HAP-1 (cell line): ENCODE data around the gene GLP2R.

Experiments used
- DNase-seq, 2 experiments: peaks; one replicate each; pipeline ENCODE4 v3.0.0-alpha.2; 2016 to 2020; ENCODE audit warnings: low spot score in 2 of 2
- H3K27me3 ChIP-seq: fragments of 250-450 bp; sonication (Bioruptor Pico); 2 replicates; pipeline ENCODE4 v1.5.1; 2020; ENCODE audit warnings: low read depth, mild to moderate bottlenecking, moderate library complexity
- H3K36me3 ChIP-seq: fragments of 250-450 bp; sonication (Bioruptor Pico); replicated peaks from 2 replicates; pipeline ENCODE4 v1.5.1; 2020; ENCODE audit warnings: mild to moderate bottlenecking
- H3K4me1 ChIP-seq: fragments of 250-450 bp; sonication (Bioruptor Pico); 2 replicates; pipeline ENCODE4 v1.5.1; 2020; ENCODE audit warnings: mild to moderate bottlenecking
- H3K4me3 ChIP-seq: fragments of 250-450 bp; sonication (Bioruptor Pico); 2 replicates; pipeline ENCODE4 v1.5.1; 2020; ENCODE audit warnings: mild to moderate bottlenecking, moderate library complexity
- H3K9me3 ChIP-seq: fragments of 250-450 bp; sonication (Bioruptor Pico); 2 replicates; pipeline ENCODE4 v1.5.1; 2020; ENCODE audit warnings: mild to moderate bottlenecking, moderate library complexity
- in situ Hi-C: fragments of 300-500 bp; cut with MboI; formaldehyde crosslinking; loops from 3 replicates; pipeline ENCODE4 v1.14.3; 2020; ENCODE audit warnings: low sequenced_read_pairs, inconsistent platforms, mixed read lengths

Gene GLP2R

DNA sequence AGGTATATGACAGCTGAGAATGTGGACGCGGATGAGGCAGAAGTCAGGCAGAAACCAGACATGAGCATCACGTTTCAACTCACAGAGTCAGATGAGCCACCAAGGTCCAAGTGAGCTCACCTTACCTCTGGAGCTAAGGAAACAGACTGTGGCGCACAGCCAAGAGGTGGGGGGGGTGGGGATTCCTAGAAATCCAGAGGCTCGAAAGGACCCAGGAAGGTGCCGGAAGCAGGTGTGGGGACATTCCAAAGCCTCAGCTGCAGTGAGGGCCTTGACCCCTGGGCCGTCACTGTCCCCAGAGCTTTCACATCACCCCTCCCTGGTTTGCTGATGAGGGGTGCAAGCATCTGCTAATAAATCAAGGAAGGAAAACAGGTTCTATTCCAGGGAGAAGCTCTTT, 108.6 kb downstream of the GLP2R start:
- Histone ChIP-seq H3K36me3 (no peaks in the 10 kb centered on the region), H3K9me3 (no peaks in the 10 kb centered on the region), H3K27me3 (no peaks in the 10 kb centered on the region), H3K4me3 (no peak overlapping the region), H3K4me1 (no peaks in the 10 kb centered on the region)
- DNase-seq: no peak
- in situ Hi-C loops: no loop called here

DNA sequence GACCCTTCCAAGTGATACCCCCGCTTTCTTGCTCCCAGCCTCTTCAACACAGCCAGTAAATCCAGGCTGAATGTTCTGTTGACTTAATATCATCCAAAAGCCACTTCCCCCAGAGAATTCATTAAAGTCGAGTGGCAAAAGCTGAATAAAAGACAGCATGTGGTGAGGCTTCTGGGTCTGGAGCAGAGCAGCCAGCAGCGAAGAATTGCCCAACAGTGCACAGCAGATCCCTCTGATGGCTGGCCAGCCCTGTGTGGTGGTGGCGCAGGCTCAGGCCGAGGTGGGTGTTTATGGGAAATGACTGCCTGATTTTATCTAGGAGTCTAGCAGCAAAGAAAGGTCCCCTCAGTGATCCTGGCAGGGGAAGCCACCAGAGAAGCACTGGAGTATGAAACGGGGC, 109.7 kb downstream of the GLP2R start:
- H3K27me3 ChIP-seq: no peaks in the 10 kb centered on the region
- H3K36me3 ChIP-seq: no peaks in the 10 kb centered on the region
- in situ Hi-C loops: no loop called here
- H3K9me3 ChIP-seq: no peaks in the 10 kb centered on the region
- H3K4me3 ChIP-seq: no peak overlapping the region
- H3K4me1 ChIP-seq: no peaks in the 10 kb centered on the region
- no peak for DNase-seq

DNA sequence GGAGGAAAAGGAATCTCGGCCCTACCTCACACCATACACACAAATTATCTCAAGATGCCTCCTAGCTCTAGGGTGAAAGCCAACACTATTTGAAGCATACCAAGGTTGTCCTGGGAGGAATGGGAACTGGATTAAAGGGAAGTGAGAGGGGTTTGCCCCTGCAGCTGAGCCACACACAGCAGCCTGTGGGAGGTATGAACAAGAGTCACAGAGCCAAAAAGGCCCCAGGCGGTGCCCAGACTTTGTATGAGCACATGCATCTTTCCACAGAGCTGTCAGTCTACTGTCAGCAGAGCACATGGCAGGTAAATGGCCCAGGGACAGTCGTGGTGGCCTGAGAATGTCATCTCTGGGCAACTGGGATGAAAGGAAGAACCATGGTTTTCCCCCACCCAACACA, 110.4 kb downstream of the GLP2R start:
- Histone ChIP-seq H3K36me3 (no peaks in the 10 kb centered on the region), H3K9me3 (no peaks in the 10 kb centered on the region), H3K4me3 (no peak overlapping the region), H3K4me1 (no peaks in the 10 kb centered on the region), H3K27me3 (no peaks in the 10 kb centered on the region)
- DNase-seq: no peak
- in situ Hi-C loops: no loop called here

DNA sequence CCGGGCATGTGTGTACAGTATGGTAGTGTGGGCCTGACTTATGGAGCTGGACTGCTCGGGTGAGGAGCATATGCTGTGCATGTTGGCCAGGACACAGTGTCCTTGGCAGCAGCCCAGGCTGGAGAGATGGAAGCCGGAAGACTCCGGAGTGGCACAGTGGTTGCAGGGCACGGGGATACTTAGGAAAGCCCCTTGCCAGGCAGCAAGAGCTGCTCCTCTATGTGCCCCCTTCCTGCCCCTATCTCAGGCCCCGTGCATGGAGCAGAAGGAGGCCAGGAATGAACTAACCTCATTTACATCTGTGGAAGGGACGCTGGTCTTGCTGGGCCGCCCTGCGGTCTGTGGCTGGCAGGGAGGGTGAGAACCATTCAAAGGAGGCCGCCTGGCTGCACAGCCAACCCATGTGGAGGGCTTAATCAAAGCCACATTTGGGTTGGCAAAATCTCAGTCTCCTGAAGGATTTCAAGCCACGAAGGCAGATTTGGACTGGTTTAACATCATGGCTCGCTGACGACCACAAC, 111.6 kb downstream of the GLP2R start:
- no peaks in the 10 kb centered on the region for H3K9me3 ChIP-seq

DNA sequence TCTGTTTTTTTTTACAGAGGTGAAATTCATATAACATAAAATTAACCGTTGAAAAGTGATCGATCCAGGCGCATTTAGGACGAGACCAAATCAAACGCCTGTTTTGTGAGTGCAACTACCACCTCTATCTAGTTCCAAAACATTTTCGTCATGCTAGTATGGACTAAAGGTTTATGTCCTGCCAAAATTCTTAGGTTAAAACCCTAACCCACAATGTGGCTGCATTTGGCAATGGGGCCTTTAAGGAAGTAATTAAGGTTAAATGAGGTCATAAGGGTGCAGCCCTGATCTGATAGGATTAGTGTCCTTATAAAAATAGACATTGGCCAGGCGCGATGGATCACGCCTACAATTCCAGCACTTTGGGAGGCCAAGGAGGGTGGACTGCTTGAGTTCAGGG, 112.2 kb downstream of the GLP2R start:
- Histone ChIP-seq H3K4me3 (no peak overlapping the region), H3K4me1 (no peaks in the 10 kb centered on the region), H3K27me3 (no peaks in the 10 kb centered on the region), H3K9me3 (no peaks in the 10 kb centered on the region), H3K36me3 (no peaks in the 10 kb centered on the region)
- DNase-seq: no peak
- in situ Hi-C loops: no loop called here

More for the DNA sequence above, 111.6 kb downstream of the GLP2R start:
- no peaks in the 10 kb centered on the region for H3K36me3 ChIP-seq
- in situ Hi-C loops: no loop called here
- no peak overlapping the region for H3K4me3 ChIP-seq
- H3K4me1 ChIP-seq: no peaks in the 10 kb centered on the region
- no peaks in the 10 kb centered on the region for H3K27me3 ChIP-seq
- no peak for DNase-seq

DNA sequence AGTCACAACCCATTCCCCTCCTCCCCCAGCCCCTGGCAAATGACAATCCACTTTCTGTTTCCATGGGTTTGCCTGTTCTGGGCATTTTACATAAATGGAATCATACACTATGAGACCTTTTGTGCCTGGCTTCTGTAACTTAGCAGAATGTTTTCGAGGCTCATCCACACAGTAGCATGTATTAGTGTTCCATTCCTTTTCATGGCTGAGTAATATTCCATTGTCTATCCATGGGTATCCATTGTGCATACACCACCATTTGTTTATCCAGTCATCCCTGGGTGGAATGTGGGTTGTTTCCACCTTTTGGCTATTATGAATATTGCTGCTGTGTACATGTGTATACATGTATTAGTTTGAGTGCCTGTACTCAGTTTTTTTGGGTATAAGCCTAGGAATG, 113.0 kb downstream of the GLP2R start:
- no peaks in the 10 kb centered on the region for H3K4me1 ChIP-seq
- in situ Hi-C loops: no loop called here
- H3K9me3 ChIP-seq: no peaks in the 10 kb centered on the region
- H3K36me3 ChIP-seq: no peaks in the 10 kb centered on the region
- H3K27me3 ChIP-seq: no peaks in the 10 kb centered on the region
- no peak for DNase-seq
- H3K4me3 ChIP-seq: no peak overlapping the region

DNA sequence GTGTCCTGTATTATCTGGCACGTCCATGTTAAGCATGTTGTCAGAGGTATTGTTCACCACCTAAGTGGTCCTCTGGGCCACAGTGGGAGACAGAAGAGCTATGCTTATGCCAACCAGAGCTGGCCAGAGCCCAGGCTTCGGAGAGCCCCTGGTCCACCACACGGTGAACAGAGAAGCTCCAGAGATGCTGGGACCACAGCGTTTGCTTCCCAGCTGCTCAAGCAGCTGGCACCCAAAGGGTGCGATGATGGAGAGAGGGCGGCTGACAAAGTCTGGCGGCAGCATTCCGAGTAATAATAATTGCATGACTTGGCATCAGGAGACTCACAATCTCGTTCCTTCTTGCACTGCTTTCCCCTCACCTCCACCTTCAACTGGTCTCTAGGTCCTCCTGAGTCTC, 115.1 kb downstream of the GLP2R start:
- Histone ChIP-seq H3K9me3 (peaks cover 2% of the 10 kb centered on the region; the same call in 1 of the 2 replicates), H3K4me3 (no peak overlapping the region), H3K4me1 (no peaks in the 10 kb centered on the region), H3K36me3 (no peaks in the 10 kb centered on the region), H3K27me3 (no peaks in the 10 kb centered on the region)
- no peak for DNase-seq
- in situ Hi-C loops: no loop called here

DNA sequence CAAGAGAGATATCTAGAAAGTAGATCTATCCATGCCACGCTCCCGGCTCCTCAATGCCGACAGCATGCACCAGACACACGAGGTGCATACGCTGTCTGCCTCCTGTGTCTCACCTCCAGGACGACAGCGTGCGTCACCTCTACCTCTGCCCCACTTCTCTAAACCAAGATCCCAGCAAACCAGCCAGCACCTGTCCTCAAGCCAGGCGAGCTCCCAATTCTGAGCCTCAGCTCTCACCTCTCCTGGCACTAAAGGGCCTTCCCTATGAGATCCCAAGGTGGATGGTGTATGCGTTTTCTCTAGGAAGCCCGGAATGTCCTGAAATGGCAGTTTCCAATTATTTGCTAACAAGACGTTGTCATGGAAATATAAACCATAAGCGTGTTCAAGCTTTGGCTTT, 115.6 kb downstream of the GLP2R start:
- in situ Hi-C loops: no loop called here
- Histone ChIP-seq H3K9me3 (peaks cover 3% of the 10 kb centered on the region; the same call in 1 of the 2 replicates), H3K36me3 (no peaks in the 10 kb centered on the region), H3K4me3 (no peak overlapping the region), H3K4me1 (no peaks in the 10 kb centered on the region), H3K27me3 (no peaks in the 10 kb centered on the region)
- DNase-seq: no peak
